B cell (primary cell): ENCODE results near the gene BRINP3.

Experiments used
- EZH2 ChIP-seq: IDR thresholded peaks from 2 replicates; pipeline ENCODE4 v1.6.1; 2012; ENCODE audit warnings: borderline replicate concordance, low read depth, mild to moderate bottlenecking, moderate library complexity, low read length; ENCODE audit not compliant: insufficient read depth, poor library complexity, severe bottlenecking
- TF ChIP-seq, protein P1 (sequence below): fragments of 200-600 bp; IDR thresholded peaks from one replicate; pipeline ENCODE4 v1.8.0; 2022; ENCODE audit warnings: antibody characterized with exemption, mild to moderate bottlenecking

DNA sequence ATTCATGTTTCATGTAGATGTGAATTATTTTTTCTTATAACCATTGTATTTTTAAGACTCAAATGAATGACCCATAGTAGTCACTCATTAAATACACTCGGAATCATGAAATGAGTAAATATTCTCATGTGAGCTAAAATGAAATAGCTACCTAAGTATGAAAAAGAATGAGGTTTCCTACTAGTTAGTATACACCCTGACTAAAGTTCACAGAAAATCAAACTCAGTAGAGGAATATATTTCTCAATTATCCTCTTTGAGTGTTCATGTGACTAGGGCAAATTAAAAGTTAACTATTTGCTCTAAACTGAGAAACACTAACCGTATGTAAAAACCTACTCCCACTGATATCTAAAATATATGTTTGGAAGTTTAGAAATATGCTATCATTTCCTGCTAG lies 187.8 kb downstream of the BRINP3 start:
- TF ChIP-seq, protein P1, sequence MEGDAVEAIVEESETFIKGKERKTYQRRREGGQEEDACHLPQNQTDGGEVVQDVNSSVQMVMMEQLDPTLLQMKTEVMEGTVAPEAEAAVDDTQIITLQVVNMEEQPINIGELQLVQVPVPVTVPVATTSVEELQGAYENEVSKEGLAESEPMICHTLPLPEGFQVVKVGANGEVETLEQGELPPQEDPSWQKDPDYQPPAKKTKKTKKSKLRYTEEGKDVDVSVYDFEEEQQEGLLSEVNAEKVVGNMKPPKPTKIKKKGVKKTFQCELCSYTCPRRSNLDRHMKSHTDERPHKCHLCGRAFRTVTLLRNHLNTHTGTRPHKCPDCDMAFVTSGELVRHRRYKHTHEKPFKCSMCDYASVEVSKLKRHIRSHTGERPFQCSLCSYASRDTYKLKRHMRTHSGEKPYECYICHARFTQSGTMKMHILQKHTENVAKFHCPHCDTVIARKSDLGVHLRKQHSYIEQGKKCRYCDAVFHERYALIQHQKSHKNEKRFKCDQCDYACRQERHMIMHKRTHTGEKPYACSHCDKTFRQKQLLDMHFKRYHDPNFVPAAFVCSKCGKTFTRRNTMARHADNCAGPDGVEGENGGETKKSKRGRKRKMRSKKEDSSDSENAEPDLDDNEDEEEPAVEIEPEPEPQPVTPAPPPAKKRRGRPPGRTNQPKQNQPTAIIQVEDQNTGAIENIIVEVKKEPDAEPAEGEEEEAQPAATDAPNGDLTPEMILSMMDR = no peak
- TF ChIP-seq EZH2 = no peak
